Heart left ventricle (tissue), 16 donors: ENCODE measurements around the gene TPPP3. TPM values are rescaled to one million over a fixed set of nuclear protein-coding genes. Genes with fewer than 3 reads are reported as not detected.
A peak's percentile ranks its signal among the peaks of the same experiment; 100 is the strongest.

Source experiments
- ATAC-seq, 4 donors: fragments of 200-7000 bp; cut with Tn5 transposase; one replicate each; pipeline ENCODE4 v1.9.1; 2020 to 2022; ENCODE audit warnings: moderate library complexity in 4 of 4, mild to moderate bottlenecking in 3 of 4, moderate number of reproducible peaks in 1 of 4
- DNase-seq, 5 donors: peaks; one replicate each; pipeline ENCODE4 v3.0.0-alpha.2; 2020
- H3K27ac ChIP-seq, 12 donors: fragments of 200-600 bp; sonication (generic) in 4 of 12; one replicate each; pipeline versions ENCODE4 v1.5.0 to v1.8.0; 2016 to 2022; ENCODE audit warnings: mild to moderate bottlenecking in 2 of 12
- H3K27me3 ChIP-seq, 9 donors: fragments of 200-600 bp; sonication (generic) in 2 of 9; one replicate each; pipeline versions ENCODE4 v1.5.1 to v1.8.0; 2016 to 2022; ENCODE audit warnings: mild to moderate bottlenecking in 3 of 9
- H3K36me3 ChIP-seq, 9 donors: fragments of 200-600 bp; sonication (generic) in 2 of 9; one replicate each; pipeline versions ENCODE4 v1.5.0 to v1.8.0; 2018 to 2022; ENCODE audit warnings: mild to moderate bottlenecking in 2 of 9
- H3K4me1 ChIP-seq, 12 donors: fragments of 200-600 bp; sonication (generic) in 4 of 12; one replicate each; pipeline versions ENCODE4 v1.5.0 to v1.8.0; 2016 to 2022; ENCODE audit warnings: mild to moderate bottlenecking in 3 of 12
- H3K4me3 ChIP-seq, 12 donors: fragments of 200-600 bp; sonication (generic) in 4 of 12; one replicate each; pipeline versions ENCODE4 v1.5.0 to v1.8.0; 2017 to 2022; ENCODE audit warnings: mild to moderate bottlenecking in 9 of 12, moderate library complexity in 4 of 12
- H3K9me3 ChIP-seq, 12 donors: fragments of 200-600 bp; sonication (generic) in 4 of 12; one replicate each; pipeline versions ENCODE4 v1.5.0 to v1.8.0; 2016 to 2022; ENCODE audit warnings: mild to moderate bottlenecking in 1 of 12
- CTCF ChIP-seq, 12 donors: fragments of 200-600 bp; sonication (generic) in 4 of 12; IDR thresholded peaks; one replicate each; pipeline versions ENCODE4 v1.5.0 to v1.8.0; 2018 to 2022; ENCODE audit warnings: antibody characterized with exemption in 12 of 12, mild to moderate bottlenecking in 5 of 12
- POLR2A ChIP-seq, 2 donors: fragments of 450-650 bp; IDR thresholded peaks; one replicate each; pipeline ENCODE4 v1.6.1; 2017; ENCODE audit warnings: antibody characterized with exemption in 2 of 2, mild to moderate bottlenecking in 2 of 2, moderate library complexity in 2 of 2
- WGBS, 4 donors: extraction: QIAGEN DNeasy Blood & Tissue Kit in 2 of 4; methylation state at CpG; one replicate each; pipeline versions ENCODE4 v1.1.5 to v1.1.7; 2013 to 2018; 5-methylcytosine and 5-hydroxymethylcytosine counted together
- intact Hi-C, 10 donors: fragments of 100-400 bp; cut with DNase I; formaldehyde crosslinking; loops; one replicate each; pipeline versions ENCODE4 v1.11.1 to v1.14.2; 2022
- polyA plus RNA-seq, 2 donors: library from polyadenylated mRNA; stranded (reverse); fragments of 200-250 nt; gene quantifications; one replicate each; pipeline ENCODE4 v1.2.3, GENCODE V29; 2013
- total RNA-seq, 9 donors: library from RNA; depleted of rRNA in 2 of 9; stranded (reverse); fragments of >200 nt in 2 of 9; fragmentation: NEBNext Ultra II Directional in 3 of 9; extraction: Animal tissue kit (Norgen Biotek cat#: 25700) in 3 of 9; gene quantifications; one replicate each; pipeline versions ENCODE4 v1.1.0 to v1.2.4, GENCODE V29; 2016 to 2023
- donor health status: ischemic (EF 13 %, LVEDD 7.1; RV severe dilation, severe dysfunction).
- donor health status: healthy with polysubstance abuse.
- donor health status: DM: no; HTN: yes; CAD: no.
- donor health status: DM: no; HTN: no; CAD: no.
- donor health status: ischemic (EF 25% LVEDD 6.9; RV normal size, moderate dysfunction).
- donor health status: ischemic (EF 25% LVEDD 5.7; RV mildly dilated, moderate dysfunction).
- donor health status: healthy.
- donor health status: DM: yes; HTN: yes; CAD: no.
- donor health status: ischemic (EF 35%, LVEDD 5.7; RV mildly dilated, moderate dysfunction).
- donor health status: nonischemic (EF 11% LVEDD 7.7; RV severe dilation, severe dysfunction).
- donor health status: DM: yes; HTN: yes; CAD: no.
- donor health status: PGD.
- donor health status: ischemic (EF 29% LVEDD 5.4; RV normal size, mild dysfunction).
- donor health status: nonischemic (EF 23%, LVEDD 6.1; RV moderate dilation, normal function).

The TPPP3 gene
- total and polyA plus RNA-seq, 11 donors = 7.0 to 20.1 (median 10.3) TPM

GRCh38 chr16:67396159-67397035 is 3.1 kb upstream of the TPPP3 start:
- Histone ChIP-seq H3K36me3 (no peaks in the 10 kb centered on the region), H3K27ac (peak overlapping the region in 11 of 12 donors; percentile 62 to 94 (median 70)), H3K9me3 (no peaks in the 10 kb centered on the region), H3K27me3 (peaks cover 0 to 28% (median 5%) of the 10 kb centered on the region in 9 donors), H3K4me3 (peak overlapping the region in 3 of 12 donors; percentile 2 to 7 (median 7)), H3K4me1 (peaks cover 5 to 81% (median 52%) of the 10 kb centered on the region in 12 donors)
- DNase-seq = peak; percentile 85 to 92 (median 90)
- ATAC-seq = peak; percentile 23 to 55 (median 38)
- intact Hi-C loops = loop anchor here in 8 of 10 donors (5.0 to 10.0 kb wide), 5 partner anchors 52 to 134 kb away; partner anchors contain the start of gene PLEKHG4 (in 1 of the 8)
- WGBS, 4 donors = 24 to 33% (median 28%) methylated on average over 27 to 31 of the region's 31 CpGs
- no peak for TF ChIP-seq CTCF (IDR thresholded peaks at IDR 0.05)
- TF ChIP-seq POLR2A (IDR thresholded peaks at IDR 0.05) = no peak

- H3K27ac ChIP-seq = peak overlapping the region in 9 of 12 donors; percentile 14 to 82 (median 46)
- 75 to 88% (median 77%) methylated on average over 6 to 13 of the region's 13 CpGs for WGBS, 4 donors
- H3K4me1 ChIP-seq = peaks cover 5 to 86% (median 55%) of the 10 kb centered on the region in 12 donors
- no peaks in the 10 kb centered on the region for H3K36me3 ChIP-seq
- peaks cover 0 to 28% (median 5%) of the 10 kb centered on the region in 9 donors for H3K27me3 ChIP-seq
- DNase-seq (peak in 2 of 5 donors; percentile 42 to 44), ATAC-seq (no peak)
- TF ChIP-seq POLR2A (IDR thresholded peaks at IDR 0.05) (no peak), CTCF (IDR thresholded peaks at IDR 0.05) (no peak)
- intact Hi-C loops = loop anchor here in 8 of 10 donors (5.0 to 10.0 kb wide), 5 partner anchors 51 to 133 kb away; partner anchors contain the start of gene PLEKHG4 (in 1 of the 8)
- peak overlapping the region in 2 of 12 donors; percentile 2 to 7 for H3K4me3 ChIP-seq
- H3K9me3 ChIP-seq = no peaks in the 10 kb centered on the region
Observed at GRCh38 chr16:67395458-67396158, 2.3 kb upstream of the TPPP3 start.

- Histone ChIP-seq H3K9me3 (no peaks in the 10 kb centered on the region), H3K27me3 (peaks cover 0 to 28% (median 5%) of the 10 kb centered on the region in 9 donors), H3K4me3 (peak overlapping the region in 3 of 12 donors; percentile 51 to 67 (median 60)), H3K4me1 (peaks cover 5 to 86% (median 56%) of the 10 kb centered on the region in 12 donors), H3K36me3 (no peaks in the 10 kb centered on the region), H3K27ac (peak overlapping the region in 7 of 12 donors; percentile 58 to 82 (median 73))
- ATAC-seq (no peak), DNase-seq (peak in 1 of 5 donors; percentile 37)
- TF ChIP-seq CTCF (IDR thresholded peaks at IDR 0.05) = no peak
- intact Hi-C loops = loop anchor here in 8 of 10 donors (5.0 to 10.0 kb wide), 5 partner anchors 50 to 133 kb away; partner anchors contain the start of gene PLEKHG4 (in 1 of the 8)
- 72 to 84% (median 76%) methylated on average over 9 to 10 of the region's 10 CpGs for WGBS, 4 donors
Observed at GRCh38 chr16:67395105-67395457, 1.8 kb upstream of the TPPP3 start.
